Liver (tissue), 9 donors: ENCODE results near the gene BAG3. TPM values are rescaled to one million over a fixed set of nuclear protein-coding genes. Genes with fewer than 3 reads are reported as not detected.

Experiments used
- DNase-seq: peaks from one replicate; pipeline ENCODE4 v3.0.0-alpha.2; 2017; ENCODE audit warnings: low spot score
- H3K27ac ChIP-seq, 2 donors: one replicate each; pipeline ENCODE4 v1.7.0; 2013; ENCODE audit warnings: inconsistent platforms in 2 of 2, low read length in 2 of 2, control low read depth in 1 of 2, low read depth in 1 of 2, mild to moderate bottlenecking in 1 of 2
- H3K27me3 ChIP-seq, 4 donors: one replicate each; pipeline versions ENCODE4 v1.6.1 to v1.7.0; 2013; ENCODE audit warnings: low read length in 3 of 4, inconsistent platforms in 1 of 4, mild to moderate bottlenecking in 1 of 4, moderate library complexity in 1 of 4; ENCODE audit not compliant: control insufficient read depth in 4 of 4, insufficient read depth in 4 of 4
- H3K36me3 ChIP-seq, 4 donors: one replicate each; pipeline versions ENCODE4 v1.6.1 to v1.7.0; 2013; ENCODE audit warnings: low read length in 3 of 4, mild to moderate bottlenecking in 3 of 4, low read depth in 1 of 4, moderate library complexity in 1 of 4; ENCODE audit not compliant: control insufficient read depth in 4 of 4, insufficient read depth in 3 of 4
- H3K4me1 ChIP-seq, 4 donors: one replicate each; pipeline versions ENCODE4 v1.6.1 to v1.7.0; 2013; ENCODE audit warnings: low read length in 3 of 4, mild to moderate bottlenecking in 3 of 4, moderate library complexity in 1 of 4; ENCODE audit not compliant: control insufficient read depth in 4 of 4, insufficient read depth in 4 of 4
- H3K4me3 ChIP-seq, 3 donors: one replicate each; pipeline versions ENCODE4 v1.6.1 to v1.7.0; 2013; ENCODE audit warnings: low read length in 3 of 3, control low read depth in 1 of 3, low read depth in 1 of 3, mild to moderate bottlenecking in 1 of 3
- H3K9ac ChIP-seq, 2 donors: one replicate each; pipeline ENCODE4 v1.7.0; 2013; ENCODE audit warnings: low read length in 2 of 2, mild to moderate bottlenecking in 2 of 2, moderate library complexity in 2 of 2, control low read depth in 1 of 2, low read depth in 1 of 2
- H3K9me3 ChIP-seq, 4 donors: one replicate each; pipeline versions ENCODE4 v1.6.1 to v1.7.0; 2013; ENCODE audit warnings: low read length in 3 of 4; ENCODE audit not compliant: control insufficient read depth in 4 of 4
- ATF3 ChIP-seq: IDR thresholded peaks from 2 replicates; pipeline ENCODE4 v1.6.1; 2016; ENCODE audit warnings: antibody characterized with exemption
- CTCF ChIP-seq: fragments of 150-350 bp; IDR thresholded peaks from 2 replicates; pipeline ENCODE4 v1.5.1; 2017; ENCODE audit warnings: improper control_type of control experiment, low read depth, low read length; ENCODE audit not compliant: missing input control
- EGR1 ChIP-seq, 2 donors: IDR thresholded peaks; 2 replicates each; pipeline ENCODE4 v1.6.1; 2016 to 2018; ENCODE audit warnings: antibody characterized with exemption in 2 of 2, low read depth in 2 of 2
- FOXA1 ChIP-seq: IDR thresholded peaks from 2 replicates; pipeline ENCODE4 v1.6.1; 2016; ENCODE audit warnings: antibody characterized with exemption
- FOXA2 ChIP-seq: IDR thresholded peaks from 2 replicates; pipeline ENCODE4 v1.6.1; 2016; ENCODE audit warnings: antibody characterized with exemption
- GABPA ChIP-seq, 2 donors: IDR thresholded peaks in 1 of 2; conservative IDR thresholded peaks in 1 of 2; 2 replicates each; pipeline ENCODE4 v1.6.1; 2016; ENCODE audit warnings: antibody characterized with exemption in 2 of 2, mild to moderate bottlenecking in 1 of 2, moderate library complexity in 1 of 2
- HNF4A ChIP-seq, 2 donors: conservative IDR thresholded peaks; 2 replicates each; pipeline ENCODE4 v1.6.1; 2016; ENCODE audit warnings: antibody characterized with exemption in 2 of 2, mild to moderate bottlenecking in 2 of 2
- HNF4G ChIP-seq: IDR thresholded peaks from 2 replicates; pipeline ENCODE4 v1.6.1; 2016; ENCODE audit warnings: antibody characterized with exemption
- JUND ChIP-seq, 2 donors: IDR thresholded peaks; 2 replicates each; pipeline ENCODE4 v1.6.1; 2016; ENCODE audit warnings: antibody characterized with exemption in 2 of 2
- MAX ChIP-seq: IDR thresholded peaks from 2 replicates; pipeline ENCODE4 v1.6.1; 2016; ENCODE audit warnings: antibody characterized with exemption
- NR2F2 ChIP-seq: IDR thresholded peaks from 2 replicates; pipeline ENCODE4 v1.6.1; 2016; ENCODE audit warnings: antibody characterized with exemption
- RAD21 ChIP-seq, 2 donors: IDR thresholded peaks; 2 replicates each; pipeline ENCODE4 v1.6.1; 2016; ENCODE audit warnings: antibody characterized with exemption in 2 of 2, mild to moderate bottlenecking in 2 of 2
- REST ChIP-seq: IDR thresholded peaks from 2 replicates; pipeline ENCODE4 v1.6.1; 2016; ENCODE audit warnings: antibody characterized with exemption, mild to moderate bottlenecking
- RXRA ChIP-seq, 2 donors: IDR thresholded peaks; 2 replicates each; pipeline ENCODE4 v1.6.1; 2017 to 2018; ENCODE audit warnings: antibody characterized with exemption in 2 of 2, mild to moderate bottlenecking in 1 of 2
- SP1 ChIP-seq: IDR thresholded peaks from 2 replicates; pipeline ENCODE4 v1.6.1; 2018; ENCODE audit warnings: antibody characterized with exemption, mild to moderate bottlenecking
- TAF1 ChIP-seq: conservative IDR thresholded peaks from 2 replicates; pipeline ENCODE4 v1.6.1; 2016; ENCODE audit warnings: antibody characterized with exemption, mild to moderate bottlenecking
- YY1 ChIP-seq: IDR thresholded peaks from 2 replicates; pipeline ENCODE4 v1.6.1; 2016; ENCODE audit warnings: antibody characterized with exemption, mild to moderate bottlenecking
- ZBTB33 ChIP-seq: IDR thresholded peaks from 2 replicates; pipeline ENCODE4 v1.6.1; 2016; ENCODE audit warnings: antibody characterized with exemption
- WGBS: extraction: QIAGEN DNeasy Blood & Tissue Kit; methylation state at CpG from one replicate; pipeline ENCODE4 v1.1.7; 2013; 5-methylcytosine and 5-hydroxymethylcytosine counted together
- polyA plus RNA-seq, 2 donors: library from polyadenylated mRNA; stranded (reverse) in 1 of 2; unstranded in 1 of 2; fragments of 200-250 nt in 1 of 2; fragments of >200 nt in 1 of 2; fragmentation: Nextera tagmentation in 1 of 2; extraction: Ambion mirVana in 1 of 2; gene quantifications; one replicate each; pipeline versions ENCODE4 v1.2.1 to v1.2.3, GENCODE V29; 2013 to 2015
- total RNA-seq, 2 donors: library from RNA; depleted of rRNA; stranded (reverse); fragments of >200 nt; gene quantifications; one replicate each; pipeline ENCODE4 v1.2.3, GENCODE V29; 2014
- donor health status: healthy.
- donor health status: healthy.
- donor health status: healthy.
- donor health status: healthy.
- donor health status: healthy.

Gene BAG3
- total RNA-seq (1 to 10 TPM; 2.2 to 6.0 TPM), polyA plus RNA-seq (10 to 100 TPM in 1 of 2 donors, 1 to 10 TPM in 1; 6.6 to 15.1 TPM)

GRCh38 chr10:119650692-119651513 is at the start of gene BAG3:
Gene BAG3 (plus strand): TSS chr10:119651380. CDS start chr10:119651676, 296 bp downstream.
- H3K27ac ChIP-seq, result peak within 1 kb of the TSS; percentile 99 to 100
- H3K36me3 ChIP-seq, result peaks cover 0 to 3% (median 0%) of the 10 kb centered on the region in 4 donors
- peaks cover 6 to 23% (median 8%) of the 10 kb centered on the region in 4 donors for H3K4me1 ChIP-seq
- peak within 1 kb of the TSS; percentile 94 to 96 for H3K9ac ChIP-seq
- WGBS, result under 1% methylated on average over 60 of the region's 60 CpGs
- no peaks in the 10 kb centered on the region for H3K27me3 ChIP-seq
- peak within 1 kb of the TSS; percentile 82 to 91 (median 83) for H3K4me3 ChIP-seq
- no peaks in the 10 kb centered on the region for H3K9me3 ChIP-seq
- TF ChIP-seq MAX (no peak), ATF3 (peak; percentile 47), FOXA2 (no peak), TAF1 (peak; percentile 77), EGR1 (IDR thresholded peaks at IDR 0.05; ENCODE audit: low read depth in 2 of 2) (no peak), HNF4G (no peak), ZBTB33 (no peak), HNF4A (conservative IDR thresholded peaks at IDR 0.05) (no peak), YY1 (peak; percentile 52), JUND (IDR thresholded peaks at IDR 0.05) (peak; percentile 73 to 83), NR2F2 (no peak), RAD21 (IDR thresholded peaks at IDR 0.05) (peak in 1 of 2 donors; percentile 4), GABPA (IDR thresholded peaks at IDR 0.05 in 1 of 2, conservative IDR thresholded peaks at IDR 0.05 in 1 of 2) (peak in 1 of 2 donors; percentile 31), CTCF (no peak), SP1 (no peak), FOXA1 (no peak), RXRA (IDR thresholded peaks at IDR 0.05) (no peak), REST (peak; percentile 69)
- DNase-seq, result peak; percentile 90
